Pancreas (tissue), 10 donors: ENCODE results near the gene ARHGAP32. TPM values are rescaled to one million over a fixed set of nuclear protein-coding genes. Genes with fewer than 3 reads are reported as not detected.

Experiments
- ATAC-seq, 4 donors: fragments of 200-7000 bp; cut with Tn5 transposase; one replicate each; pipeline versions ENCODE4 v1.8.0 to v1.9.1; 2020; ENCODE audit warnings: mild to moderate bottlenecking in 4 of 4, moderate library complexity in 4 of 4
- DNase-seq, 6 donors: peaks; one replicate each; pipeline ENCODE4 v3.0.0-alpha.2; 2020
- FAIRE-seq: peaks from 2 replicates; lab custom pipeline; 2012; peaks lifted over from hg19 to GRCh38; lab: Jason Lieb, UNC
- H3K27ac ChIP-seq, 4 donors: fragments of 200-600 bp; sonication (generic); 1 replicate in 3 of 4; 2 replicates in 1 of 4; pipeline versions ENCODE4 v1.5.0 to v1.8.0; 2020
- H3K27me3 ChIP-seq, 4 donors: fragments of 200-600 bp; one replicate each; pipeline ENCODE4 v1.8.0; 2021
- H3K36me3 ChIP-seq, 3 donors: fragments of 200-600 bp; sonication (generic) in 1 of 3; one replicate each; pipeline versions ENCODE4 v1.5.0 to v1.8.0; 2020 to 2021
- H3K4me1 ChIP-seq, 3 donors: fragments of 200-600 bp; one replicate each; pipeline ENCODE4 v1.8.0; 2021
- H3K4me3 ChIP-seq, 4 donors: fragments of 200-600 bp; sonication (generic) in 2 of 4; one replicate each; pipeline versions ENCODE4 v1.5.0 to v1.8.0; 2020 to 2021
- H3K9me3 ChIP-seq, 4 donors: fragments of 200-600 bp; one replicate each; pipeline ENCODE4 v1.8.0; 2021
- CTCF ChIP-seq, 4 donors: fragments of 200-600 bp; sonication (generic) in 3 of 4; IDR thresholded peaks; one replicate each; pipeline versions ENCODE4 v1.5.0 to v1.8.0; 2021; ENCODE audit warnings: antibody characterized with exemption in 4 of 4
- WGBS, 2 donors: extraction: QIAGEN DNeasy Blood & Tissue Kit; methylation state at CpG; one replicate each; pipeline ENCODE4 v1.1.7; 2013; 5-methylcytosine and 5-hydroxymethylcytosine counted together
- intact Hi-C, 3 donors: fragments of 100-400 bp; cut with DNase I; formaldehyde crosslinking; loops; one replicate each; pipeline versions ENCODE4 v1.11.1 to v1.14.2; 2022
- polyA plus RNA-seq, 2 donors: library from polyadenylated mRNA; stranded (reverse); fragments of 200-250 nt; gene quantifications; one replicate each; pipeline ENCODE4 v1.2.3, GENCODE V29; 2013
- total RNA-seq, 6 donors: library from RNA; stranded (reverse); fragmentation: NEBNext Ultra II Directional in 4 of 6; extraction: Animal tissue kit (Norgen Biotek cat#: 25700) in 4 of 6; gene quantifications; one replicate each; pipeline versions ENCODE4 v1.2.1 to v1.2.4, GENCODE V29; 2021 to 2023
- donor health status: healthy with polysubstance abuse.
- donor health status: DM: no; HTN: no; CAD: no; lungs with moderate emphysema.
- donor health status: DM: no; HTN: no; CAD: no.
- donor health status: control.
- donor health status: control.
- donor health status: Bipolar disorder and iron deficiency.
- donor health status: DM: yes; HTN: yes; CAD: no.
- donor health status: DM: no; HTN: no; CAD: no.
- donor health status: DM: no; HTN: no; CAD: no.
- donor health status: DM: yes; HTN: yes; CAD: no.

ARHGAP32 gene
- total and polyA plus RNA-seq, 8 donors: 5.0 to 36.6 (median 22.3) TPM

- Histone ChIP-seq H3K9me3 (no peaks in the 10 kb centered on the region), H3K27me3 (no peaks in the 10 kb centered on the region), H3K4me3 (no peak overlapping the region), H3K36me3 (no peaks in the 10 kb centered on the region), H3K4me1 (no peaks in the 10 kb centered on the region), H3K27ac (no peak overlapping the region)
- DNase-seq (no peak), ATAC-seq (no peak), FAIRE-seq (no peak)
- intact Hi-C loops: no loop called here
- no peak for TF ChIP-seq CTCF (IDR thresholded peaks at IDR 0.05)
- WGBS, 2 donors: 64% methylated on average over 3 of the region's 3 CpGs
Observed at GRCh38 chr11:128926000-128926399, 266.1 kb downstream of the ARHGAP32 start.

GRCh38 chr11:128925250-128925600, 266.9 kb downstream of the ARHGAP32 start:
- no peaks in the 10 kb centered on the region for H3K36me3 ChIP-seq
- ATAC-seq: no peak
- no peak for DNase-seq
- H3K27me3 ChIP-seq: no peaks in the 10 kb centered on the region
- no peak overlapping the region for H3K4me3 ChIP-seq
- H3K9me3 ChIP-seq: no peaks in the 10 kb centered on the region
- intact Hi-C loops: no loop called here
- no peak overlapping the region for H3K27ac ChIP-seq
- TF ChIP-seq CTCF (IDR thresholded peaks at IDR 0.05): no peak
- WGBS, 2 donors: 50 to 60% methylated on average over 2 of the region's 2 CpGs
- FAIRE-seq: no peak
- H3K4me1 ChIP-seq: no peaks in the 10 kb centered on the region

- 52 to 63% methylated on average over 16 of the region's 16 CpGs for WGBS, 2 donors
- no peak for DNase-seq
Observed at GRCh38 chr11:128924510-128925249, 267.4 kb downstream of the ARHGAP32 start.

GRCh38 chr11:128924104-128924503, 268.0 kb downstream of the ARHGAP32 start:
- Histone ChIP-seq H3K4me3 (no peak overlapping the region), H3K36me3 (no peaks in the 10 kb centered on the region), H3K27me3 (no peaks in the 10 kb centered on the region), H3K9me3 (no peaks in the 10 kb centered on the region), H3K4me1 (no peaks in the 10 kb centered on the region), H3K27ac (no peak overlapping the region)
- DNase-seq (no peak), FAIRE-seq (no peak), ATAC-seq (no peak)
- TF ChIP-seq CTCF (IDR thresholded peaks at IDR 0.05): no peak
- intact Hi-C loops: no loop called here
- 69 to 73% methylated on average over 7 of the region's 7 CpGs for WGBS, 2 donors

More at GRCh38 chr11:128924510-128925249, 267.4 kb downstream of the ARHGAP32 start:
- no peaks in the 10 kb centered on the region for H3K27me3 ChIP-seq
- no peaks in the 10 kb centered on the region for H3K36me3 ChIP-seq
- intact Hi-C loops: no loop called here
- no peak for TF ChIP-seq CTCF (IDR thresholded peaks at IDR 0.05)
- no peaks in the 10 kb centered on the region for H3K4me1 ChIP-seq
- H3K27ac ChIP-seq: no peak overlapping the region
- no peaks in the 10 kb centered on the region for H3K9me3 ChIP-seq
- ATAC-seq (peak in 1 of 4 donors; percentile 46), FAIRE-seq (no peak)
- H3K4me3 ChIP-seq: no peak overlapping the region

- ATAC-seq (no peak), DNase-seq (no peak), FAIRE-seq (no peak)
- 85 to 94% methylated on average over 4 of the region's 4 CpGs for WGBS, 2 donors
- Histone ChIP-seq H3K36me3 (no peaks in the 10 kb centered on the region), H3K4me1 (no peaks in the 10 kb centered on the region), H3K27ac (no peak overlapping the region), H3K9me3 (no peaks in the 10 kb centered on the region), H3K27me3 (no peaks in the 10 kb centered on the region), H3K4me3 (no peak overlapping the region)
- no peak for TF ChIP-seq CTCF (IDR thresholded peaks at IDR 0.05)
- intact Hi-C loops: no loop called here
Observed at GRCh38 chr11:128921793-128922192, 270.3 kb downstream of the ARHGAP32 start.
